Thyroid gland (tissue), 4 donors: ENCODE data around the gene APOC1. TPM values are rescaled to one million over a fixed set of nuclear protein-coding genes. Genes with fewer than 3 reads are reported as not detected.

Experiments
- DNase-seq, 2 donors: peaks; one replicate each; pipeline ENCODE4 v3.0.0-alpha.2; 2019
- H3K27ac ChIP-seq, 3 donors: fragments of 200-600 bp; sonication (generic); 1 replicate in 2 of 3; 2 replicates in 1 of 3; pipeline ENCODE4 v1.5.1; 2016 to 2019; ENCODE audit warnings: mild to moderate bottlenecking in 1 of 3, moderate library complexity in 1 of 3
- H3K27me3 ChIP-seq: fragments of 200-600 bp; sonication (generic); one replicate; pipeline ENCODE4 v1.5.1; 2019
- H3K36me3 ChIP-seq, 2 donors: fragments of 200-600 bp; sonication (generic); one replicate each; pipeline ENCODE4 v1.5.1; 2016 to 2019
- H3K4me1 ChIP-seq, 2 donors: fragments of 200-600 bp; sonication (generic); one replicate each; pipeline ENCODE4 v1.5.1; 2017 to 2019
- H3K4me3 ChIP-seq, 3 donors: fragments of 200-600 bp; sonication (generic); replicated peaks in 1 of 3; 1 replicate in 2 of 3; 2 replicates in 1 of 3; pipeline ENCODE4 v1.5.1; 2016; ENCODE audit warnings: mild to moderate bottlenecking in 1 of 3
- H3K9me3 ChIP-seq: fragments of 200-600 bp; sonication (generic); one replicate; pipeline ENCODE4 v1.5.1; 2017
- POLR2A ChIP-seq, 2 donors: fragments of 450-650 bp; IDR thresholded peaks; one replicate each; pipeline ENCODE4 v1.6.1; 2017; ENCODE audit warnings: antibody characterized with exemption in 2 of 2, mild to moderate bottlenecking in 2 of 2, moderate library complexity in 1 of 2
- WGBS, 2 donors: methylation state at CpG; one replicate each; pipeline ENCODE4 v1.1.5; 2017; 5-methylcytosine and 5-hydroxymethylcytosine counted together
- intact Hi-C: fragments of 100-400 bp; cut with DNase I; formaldehyde crosslinking; loops from one replicate; pipeline ENCODE4 v1.15.1; 2023
- total RNA-seq, 4 donors: library from RNA; depleted of rRNA; stranded (reverse); fragments of >200 nt; gene quantifications; one replicate each; pipeline ENCODE4 v1.2.3, GENCODE V29; 2016
- TF ChIP-seq, protein P1 (sequence below), 6 experiments: fragments of 200-600 bp in 3 of 6; fragments of 450-650 bp in 3 of 6; sonication (generic) in 3 of 6; IDR thresholded peaks; one replicate each; pipeline ENCODE4 v1.5.1; 2016 to 2019; ENCODE audit warnings: antibody characterized with exemption in 6 of 6, mild to moderate bottlenecking in 2 of 6, inconsistent platforms in 1 of 6, moderate library complexity in 1 of 6

The APOC1 gene
- total RNA-seq, 4 donors from 2014 or later: 4.1 to 113 (median 45.6) TPM

DNA sequence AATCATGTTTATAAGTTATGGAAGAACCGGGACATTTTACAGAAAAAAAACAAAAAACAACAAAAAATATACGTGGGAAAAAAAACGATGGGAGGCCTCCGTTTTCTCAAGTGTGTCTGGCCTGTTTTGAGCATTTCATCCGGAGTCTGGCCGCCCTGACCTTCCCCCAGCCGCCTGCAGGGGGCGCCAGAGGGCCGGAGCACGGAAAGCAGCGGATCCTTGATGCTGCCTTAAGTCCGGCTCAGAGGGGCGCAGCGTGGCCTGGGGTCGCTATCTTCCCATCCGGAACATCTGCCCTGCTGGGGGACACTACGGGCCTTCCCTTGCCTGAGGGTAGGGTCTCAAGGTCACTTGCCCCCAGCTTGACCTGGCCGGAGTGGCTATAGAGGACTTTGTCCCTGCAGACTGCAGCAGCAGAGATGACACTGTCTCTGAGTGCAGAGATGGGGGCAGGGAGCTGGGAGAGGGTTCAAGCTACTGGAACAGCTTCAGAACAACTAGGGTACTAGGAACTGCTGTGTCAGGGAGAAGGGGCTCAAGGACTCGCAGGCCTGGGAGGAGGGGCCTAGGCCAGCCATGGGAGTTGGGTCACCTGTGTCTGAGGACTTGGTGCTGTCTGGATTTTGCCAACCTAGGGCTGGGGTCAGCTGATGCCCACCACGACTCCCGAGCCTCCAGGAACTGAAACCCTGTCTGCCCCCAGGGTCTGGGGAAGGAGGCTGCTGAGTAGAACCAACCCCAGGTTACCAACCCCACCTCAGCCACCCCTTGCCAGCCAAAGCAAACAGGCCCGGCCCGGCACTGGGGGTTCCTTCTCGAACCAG lies 10.6 kb upstream of the APOC1 start:
- intact Hi-C loops: loop anchor here (2.0 kb wide), 1 partner anchor 47 kb away; no protein-coding TSS in a partner anchor
- H3K36me3 ChIP-seq: peaks cover 0 to 30% of the 10 kb centered on the region in 2 donors
- peaks cover 0 to 8% of the 10 kb centered on the region in 2 donors for H3K4me1 ChIP-seq
- no peak overlapping the region for H3K27ac ChIP-seq
- H3K4me3 ChIP-seq: no peak overlapping the region
- no peaks in the 10 kb centered on the region for H3K9me3 ChIP-seq
- TF ChIP-seq POLR2A (IDR thresholded peaks at IDR 0.05): no peak
- TF ChIP-seq, protein P1, sequence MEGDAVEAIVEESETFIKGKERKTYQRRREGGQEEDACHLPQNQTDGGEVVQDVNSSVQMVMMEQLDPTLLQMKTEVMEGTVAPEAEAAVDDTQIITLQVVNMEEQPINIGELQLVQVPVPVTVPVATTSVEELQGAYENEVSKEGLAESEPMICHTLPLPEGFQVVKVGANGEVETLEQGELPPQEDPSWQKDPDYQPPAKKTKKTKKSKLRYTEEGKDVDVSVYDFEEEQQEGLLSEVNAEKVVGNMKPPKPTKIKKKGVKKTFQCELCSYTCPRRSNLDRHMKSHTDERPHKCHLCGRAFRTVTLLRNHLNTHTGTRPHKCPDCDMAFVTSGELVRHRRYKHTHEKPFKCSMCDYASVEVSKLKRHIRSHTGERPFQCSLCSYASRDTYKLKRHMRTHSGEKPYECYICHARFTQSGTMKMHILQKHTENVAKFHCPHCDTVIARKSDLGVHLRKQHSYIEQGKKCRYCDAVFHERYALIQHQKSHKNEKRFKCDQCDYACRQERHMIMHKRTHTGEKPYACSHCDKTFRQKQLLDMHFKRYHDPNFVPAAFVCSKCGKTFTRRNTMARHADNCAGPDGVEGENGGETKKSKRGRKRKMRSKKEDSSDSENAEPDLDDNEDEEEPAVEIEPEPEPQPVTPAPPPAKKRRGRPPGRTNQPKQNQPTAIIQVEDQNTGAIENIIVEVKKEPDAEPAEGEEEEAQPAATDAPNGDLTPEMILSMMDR (IDR thresholded peaks at IDR 0.05): peak; percentile 81 to 99 (median 96)
- WGBS, 2 donors: 5 to 16% methylated on average over 17 to 21 of the region's 24 CpGs
- peak; percentile 57 to 59 for DNase-seq
- H3K27me3 ChIP-seq: peaks cover 4% of the 10 kb centered on the region

GRCh38 chr19:44904426-44904994 lies 9.9 kb upstream of the APOC1 start:
- WGBS, 2 donors: 74% methylated on average over 12 of the region's 12 CpGs
- Histone ChIP-seq H3K36me3 (peaks cover 0 to 26% of the 10 kb centered on the region in 2 donors), H3K27ac (no peak overlapping the region), H3K9me3 (no peaks in the 10 kb centered on the region), H3K27me3 (peaks cover 4% of the 10 kb centered on the region), H3K4me1 (peaks cover 0 to 8% of the 10 kb centered on the region in 2 donors), H3K4me3 (no peak overlapping the region)
- TF ChIP-seq, protein P1 (IDR thresholded peaks at IDR 0.05): no peak
- no peak for TF ChIP-seq POLR2A (IDR thresholded peaks at IDR 0.05)
- intact Hi-C loops: loop anchor here (2.0 kb wide), 1 partner anchor 46 kb away; no protein-coding TSS in a partner anchor
- DNase-seq: no peak

- no peak for DNase-seq
- H3K9me3 ChIP-seq: no peaks in the 10 kb centered on the region
- H3K36me3 ChIP-seq: peaks cover 0 to 19% of the 10 kb centered on the region in 2 donors
- peak within 1 kb of the TSS in 1 of 3 donors; percentile 7 for H3K4me3 ChIP-seq
- H3K27me3 ChIP-seq: peaks cover 4% of the 10 kb centered on the region
- 7 to 8% methylated on average over 7 to 17 of the region's 20 CpGs for WGBS, 2 donors
- peaks cover 0 to 8% of the 10 kb centered on the region in 2 donors for H3K4me1 ChIP-seq
- H3K27ac ChIP-seq: peak within 1 kb of the TSS in 1 of 3 donors; percentile 45
- intact Hi-C loops: loop anchor here (2.0 kb wide), 1 partner anchor 45 kb away; no protein-coding TSS in a partner anchor
- no peak for TF ChIP-seq POLR2A (IDR thresholded peaks at IDR 0.05)
- TF ChIP-seq, protein P1 (IDR thresholded peaks at IDR 0.05): no peak
Measured at GRCh38 chr19:44905437-44906160, 8.8 kb upstream of the APOC1 start, which contains the start of gene APOE. Gene APOE (plus strand): TSS chr19:44905796. CDS start chr19:44906625, 829 bp downstream.

GRCh38 chr19:44907613-44908012 lies 6.8 kb upstream of the APOC1 start:
- H3K27me3 ChIP-seq: peaks cover 4% of the 10 kb centered on the region
- peaks cover 0 to 5% of the 10 kb centered on the region in 2 donors for H3K36me3 ChIP-seq
- WGBS, 2 donors: 94 to 95% methylated on average over 9 to 11 of the region's 12 CpGs
- peaks cover 0 to 18% of the 10 kb centered on the region in 2 donors for H3K4me1 ChIP-seq
- no peak for DNase-seq
- intact Hi-C loops: no loop called here
- no peak for TF ChIP-seq POLR2A (IDR thresholded peaks at IDR 0.05)
- TF ChIP-seq, protein P1 (IDR thresholded peaks at IDR 0.05): no peak
- no peak overlapping the region for H3K4me3 ChIP-seq
- H3K9me3 ChIP-seq: no peaks in the 10 kb centered on the region
- no peak overlapping the region for H3K27ac ChIP-seq
